ENCODE results near the gene ZFAND3. TPM values are rescaled to one million over a fixed set of nuclear protein-coding genes. Genes with fewer than 3 reads are reported as not detected.

The ZFAND3 gene
- total RNA-seq, 1 experiment from 2014 or later, result 107 TPM

- no TSS peak for BruUV-seq (replicated peaks)
- intact Hi-C loops (cut with micrococcal nuclease; ENCODE audit: unreplicated experiment), result no loop called here
- H3K36me3 Mint-ChIP-seq (ENCODE audit: insufficient read depth, unreplicated experiment), result peaks cover 30% of the 10 kb centered on the region
- H3K9me3 ChIP-seq, result no peaks in the 10 kb centered on the region
- no peaks in the 10 kb centered on the region for H3K27me3 Mint-ChIP-seq (ENCODE audit: insufficient read depth, unreplicated experiment)
- ChIA-PET CTCF (no interaction called here), POLR2A (no interaction called here)
- H3K4me3 ChIP-seq (ENCODE audit: low read depth, low read length), result no peak overlapping the region
- no peaks in the 10 kb centered on the region for H3K27me3 ChIP-seq (replicated peaks; ENCODE audit: control insufficient read depth, insufficient read depth, low read length)
- TF ChIP-seq CTCF (IDR thresholded peaks at IDR 0.05; ENCODE audit: insufficient read depth in 1 of 2, low read depth in 1 of 2, low read length in 1 of 2, severe bottlenecking in 1 of 2, unreplicated experiment in 1 of 2), result no peak
- no peaks in the 10 kb centered on the region for H3K9me3 Mint-ChIP-seq (ENCODE audit: unreplicated experiment)
- H3K4me1 ChIP-seq, result no peaks in the 10 kb centered on the region
- H3K36me3 ChIP-seq (ENCODE audit: control insufficient read depth, insufficient read depth, low read length), result no peaks in the 10 kb centered on the region
- no peak overlapping the region for H3K4me3 Mint-ChIP-seq (ENCODE audit: unreplicated experiment)
- H3K27ac Mint-ChIP-seq (ENCODE audit: unreplicated experiment), result no peak overlapping the region
- no peak for DNase-seq
- peaks cover 4% of the 10 kb centered on the region for H3K4me1 Mint-ChIP-seq (ENCODE audit: low read depth, unreplicated experiment)
These were observed 326.6 kb downstream of the ZFAND3 start for GRCh38 chr6:38146021-38146733.

- no peak for DNase-seq
- Mint-ChIP-seq H3K9me3 (ENCODE audit: unreplicated experiment) (no peaks in the 10 kb centered on the region), H3K4me3 (ENCODE audit: unreplicated experiment) (no peak overlapping the region), H3K27ac (ENCODE audit: unreplicated experiment) (no peak overlapping the region), H3K4me1 (ENCODE audit: low read depth, unreplicated experiment) (no peaks in the 10 kb centered on the region), H3K36me3 (ENCODE audit: insufficient read depth, unreplicated experiment) (peaks cover 25% of the 10 kb centered on the region), H3K27me3 (ENCODE audit: insufficient read depth, unreplicated experiment) (no peaks in the 10 kb centered on the region)
- POLR2A ChIA-PET, result no interaction called here
- BruUV-seq (replicated peaks), result no TSS peak
- H3K4me1 ChIP-seq, result no peaks in the 10 kb centered on the region
- TF ChIP-seq CTCF (IDR thresholded peaks at IDR 0.05; ENCODE audit: insufficient read depth in 1 of 2, low read depth in 1 of 2, low read length in 1 of 2, severe bottlenecking in 1 of 2, unreplicated experiment in 1 of 2), result no peak
- intact Hi-C loops (cut with micrococcal nuclease; ENCODE audit: unreplicated experiment), result no loop called here
- H3K9me3 ChIP-seq, result no peaks in the 10 kb centered on the region
- H3K36me3 ChIP-seq (ENCODE audit: control insufficient read depth, insufficient read depth, low read length), result no peaks in the 10 kb centered on the region
- CTCF ChIA-PET, result no interaction called here
- no peak overlapping the region for H3K4me3 ChIP-seq (ENCODE audit: low read depth, low read length)
- no peaks in the 10 kb centered on the region for H3K27me3 ChIP-seq (replicated peaks; ENCODE audit: control insufficient read depth, insufficient read depth, low read length)
These were observed 327.2 kb downstream of the ZFAND3 start for GRCh38 chr6:38146734-38147027.

- ChIA-PET POLR2A (no interaction called here), CTCF (no interaction called here)
- H3K9me3 ChIP-seq, result no peaks in the 10 kb centered on the region
- no peaks in the 10 kb centered on the region for H3K27me3 Mint-ChIP-seq (ENCODE audit: insufficient read depth, unreplicated experiment)
- H3K4me3 ChIP-seq (ENCODE audit: low read depth, low read length), result no peak overlapping the region
- H3K36me3 ChIP-seq (ENCODE audit: control insufficient read depth, insufficient read depth, low read length), result no peaks in the 10 kb centered on the region
- H3K4me1 ChIP-seq, result no peaks in the 10 kb centered on the region
- intact Hi-C loops (cut with micrococcal nuclease; ENCODE audit: unreplicated experiment), result no loop called here
- H3K4me1 Mint-ChIP-seq (ENCODE audit: low read depth, unreplicated experiment), result no peaks in the 10 kb centered on the region
- TF ChIP-seq CTCF (IDR thresholded peaks at IDR 0.05; ENCODE audit: insufficient read depth in 1 of 2, low read depth in 1 of 2, low read length in 1 of 2, severe bottlenecking in 1 of 2, unreplicated experiment in 1 of 2), result no peak
- H3K4me3 Mint-ChIP-seq (ENCODE audit: unreplicated experiment), result no peak overlapping the region
- H3K36me3 Mint-ChIP-seq (ENCODE audit: insufficient read depth, unreplicated experiment), result peaks cover 18% of the 10 kb centered on the region
- no peak for DNase-seq
- H3K9me3 Mint-ChIP-seq (ENCODE audit: unreplicated experiment), result no peaks in the 10 kb centered on the region
- BruUV-seq (replicated peaks), result no TSS peak
- no peaks in the 10 kb centered on the region for H3K27me3 ChIP-seq (replicated peaks; ENCODE audit: control insufficient read depth, insufficient read depth, low read length)
- no peak overlapping the region for H3K27ac Mint-ChIP-seq (ENCODE audit: unreplicated experiment)
These were observed 329.1 kb downstream of the ZFAND3 start for GRCh38 chr6:38148606-38149005.

Data from Caco-2 (cell line).